NCI-H748 (cell line): ENCODE results near the gene CTNNBIP1.
A peak's percentile ranks its signal among the peaks of the same experiment; 100 is the strongest.
"Not testable (repeated sequence)": the region's sequence is repeated elsewhere in the genome, so short reads cannot be mapped to it uniquely, and the experiment has no call there.

Experiments
- DNase-seq: peaks from one replicate; lab custom pipeline; 2025; ENCODE audit not compliant: unreplicated experiment; lab: John Stamatoyannopoulos, UW

The CTNNBIP1 gene

DNA sequence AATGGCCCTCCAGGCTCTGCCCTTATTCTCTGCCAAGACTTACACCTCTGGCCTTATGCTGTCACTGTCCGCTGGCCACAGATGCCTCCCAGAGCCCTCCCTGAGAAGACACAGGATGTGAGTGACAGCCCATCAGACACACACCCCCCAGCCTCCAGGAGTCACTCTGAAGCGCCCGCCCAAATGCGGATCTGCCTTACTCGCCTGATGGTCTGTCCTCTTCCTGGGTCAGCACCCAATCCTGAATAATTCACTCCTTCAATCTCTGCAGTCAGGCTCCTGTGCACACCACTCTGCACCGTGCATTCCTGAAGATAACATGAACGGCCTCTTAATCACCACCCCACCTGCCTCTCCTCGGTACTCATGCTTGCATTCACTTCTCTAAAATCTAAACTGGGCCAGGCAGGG is 101.0 kb downstream of the CTNNBIP1 start:
- DNase-seq, result no peak

- no peak for DNase-seq
Measured at GRCh38 chr1:9808459-9808858, 101.6 kb downstream of the CTNNBIP1 start.

GRCh38 chr1:9807541-9807940 is 102.5 kb downstream of the CTNNBIP1 start:
- no peak for DNase-seq

DNA sequence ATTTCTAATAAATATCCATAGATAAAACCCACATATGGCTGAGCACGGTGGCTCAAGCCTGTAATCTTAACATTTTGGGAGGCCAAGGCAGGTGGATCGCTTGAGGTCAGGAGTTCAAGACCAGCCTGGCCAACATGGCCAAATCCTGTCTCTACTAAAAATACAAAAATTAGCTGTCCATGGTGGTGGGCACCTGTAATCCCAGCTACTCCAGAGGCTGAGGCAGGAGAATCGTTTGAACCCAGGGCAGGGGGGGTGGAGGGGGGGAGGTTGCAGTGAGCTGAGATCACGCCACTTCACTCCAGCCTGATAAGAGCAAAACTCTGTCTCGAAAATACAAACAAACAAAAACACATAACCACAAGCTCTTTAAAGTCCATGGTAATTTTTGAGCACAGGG is 104.1 kb downstream of the CTNNBIP1 start:
- not testable (repeated sequence) for DNase-seq

DNA sequence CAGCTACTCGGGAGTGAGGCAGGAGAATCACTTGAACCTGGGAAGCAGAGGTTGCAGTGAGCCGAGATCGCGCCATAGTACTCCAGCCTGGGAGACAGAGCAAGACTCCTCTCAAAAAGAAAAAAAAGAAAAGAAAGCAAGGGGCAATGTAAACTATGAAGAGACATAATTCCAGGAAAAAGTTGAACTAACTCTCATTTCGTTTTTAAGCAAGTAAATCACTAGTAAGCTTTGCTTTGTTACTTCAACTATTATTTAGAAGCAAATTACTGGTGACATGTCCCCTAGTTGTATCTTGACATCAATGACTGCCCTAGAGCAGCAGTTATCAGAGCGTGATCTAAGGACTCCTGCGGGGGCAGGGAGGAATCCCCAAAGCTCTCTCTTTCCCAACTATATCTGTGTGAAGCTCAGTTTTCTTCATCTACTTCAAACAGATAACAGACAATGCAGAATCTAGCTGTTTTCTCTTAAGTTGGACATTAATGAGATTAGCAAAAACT is 105.0 kb downstream of the CTNNBIP1 start:
- DNase-seq, result no peak

DNA sequence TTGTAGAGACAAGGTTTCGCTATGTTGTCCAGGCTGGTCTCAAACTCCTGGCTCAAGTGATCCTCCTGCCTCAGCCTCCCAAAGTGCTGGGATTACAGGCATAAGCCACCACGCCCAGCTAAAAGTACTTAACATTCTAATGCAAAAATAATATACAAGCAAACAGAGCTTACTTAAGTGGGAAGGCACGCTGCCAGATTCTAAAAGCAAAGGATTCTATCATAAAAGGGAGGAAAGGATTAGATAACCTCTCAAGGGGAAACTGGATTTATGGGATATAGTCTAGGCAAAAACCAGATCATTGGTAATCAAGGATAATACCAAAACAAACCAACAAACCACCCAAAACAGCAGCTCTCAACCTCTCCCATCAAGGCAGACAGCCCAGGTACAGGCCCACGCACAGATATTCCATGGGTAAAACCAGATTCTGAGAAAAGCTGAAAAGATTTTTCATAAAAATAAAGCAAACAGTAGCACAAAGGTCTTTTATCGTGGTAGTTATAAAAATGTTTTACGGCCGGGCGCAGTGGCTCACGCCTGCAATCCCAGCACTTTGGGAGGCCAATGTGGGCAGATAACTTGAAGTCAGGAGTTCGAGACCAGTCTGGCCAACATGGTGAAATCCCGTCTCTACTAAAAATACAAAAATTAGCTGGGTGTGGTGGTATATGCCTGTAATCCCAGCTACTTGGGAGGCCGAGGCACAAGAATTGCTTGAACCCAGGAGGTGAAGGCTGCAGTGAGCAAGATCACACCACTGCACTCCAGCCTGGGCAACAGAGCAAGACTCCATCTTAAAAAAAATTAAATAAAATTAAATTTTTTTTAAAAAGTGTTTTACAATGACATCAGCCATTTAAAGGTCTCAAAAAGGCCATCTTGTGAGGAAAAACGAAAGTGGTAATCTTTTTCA is 106.8 kb downstream of the CTNNBIP1 start:
- DNase-seq, result peak; percentile 40

GRCh38 chr1:9801909-9802308 is 108.2 kb downstream of the CTNNBIP1 start:
- DNase-seq, result no peak
